Thyroid gland (tissue), 4 donors: Measurements from ENCODE around the gene HSPA9.

Experiments
- CTCF ChIP-seq, 6 experiments: fragments of 200-600 bp in 3 of 6; fragments of 450-650 bp in 3 of 6; sonication (generic) in 3 of 6; IDR thresholded peaks; one replicate each; pipeline ENCODE4 v1.5.1; 2016 to 2019; ENCODE audit warnings: antibody characterized with exemption in 6 of 6, mild to moderate bottlenecking in 2 of 6, inconsistent platforms in 1 of 6, moderate library complexity in 1 of 6
- POLR2A ChIP-seq, 2 donors: fragments of 450-650 bp; IDR thresholded peaks; one replicate each; pipeline ENCODE4 v1.6.1; 2017; ENCODE audit warnings: antibody characterized with exemption in 2 of 2, mild to moderate bottlenecking in 2 of 2, moderate library complexity in 1 of 2

- TF ChIP-seq CTCF (IDR thresholded peaks at IDR 0.05): no peak
- no peak for TF ChIP-seq POLR2A (IDR thresholded peaks at IDR 0.05)
Observed at GRCh38 chr5:138508958-138509357, 66.2 kb downstream of the HSPA9 start.
